Fibroblast of skin of back (primary cell): ENCODE results near the gene CLDN17. TPM values are rescaled to one million over a fixed set of nuclear protein-coding genes. Genes with fewer than 3 reads are reported as not detected.
A peak's percentile ranks its signal among the peaks of the same experiment; 100 is the strongest.

Source experiments
- DNase-seq: peaks from one replicate; pipeline ENCODE4 v3.0.0-alpha.2; 2013
- polyA plus RNA-seq, 2 experiments: library from polyadenylated mRNA; unstranded; fragments of 120-200 nt; gene quantifications; one replicate each; pipeline ENCODE4 v1.2.1, GENCODE V29; 2013; ENCODE audit not compliant: insufficient read length in 2 of 2

CLDN17 gene, protein sequence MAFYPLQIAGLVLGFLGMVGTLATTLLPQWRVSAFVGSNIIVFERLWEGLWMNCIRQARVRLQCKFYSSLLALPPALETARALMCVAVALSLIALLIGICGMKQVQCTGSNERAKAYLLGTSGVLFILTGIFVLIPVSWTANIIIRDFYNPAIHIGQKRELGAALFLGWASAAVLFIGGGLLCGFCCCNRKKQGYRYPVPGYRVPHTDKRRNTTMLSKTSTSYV
- polyA plus RNA-seq (2013, experiment 1 of 2; ENCODE audit: insufficient read length): not detected
- polyA plus RNA-seq (2013, experiment 2 of 2; ENCODE audit: insufficient read length): not detected

DNA sequence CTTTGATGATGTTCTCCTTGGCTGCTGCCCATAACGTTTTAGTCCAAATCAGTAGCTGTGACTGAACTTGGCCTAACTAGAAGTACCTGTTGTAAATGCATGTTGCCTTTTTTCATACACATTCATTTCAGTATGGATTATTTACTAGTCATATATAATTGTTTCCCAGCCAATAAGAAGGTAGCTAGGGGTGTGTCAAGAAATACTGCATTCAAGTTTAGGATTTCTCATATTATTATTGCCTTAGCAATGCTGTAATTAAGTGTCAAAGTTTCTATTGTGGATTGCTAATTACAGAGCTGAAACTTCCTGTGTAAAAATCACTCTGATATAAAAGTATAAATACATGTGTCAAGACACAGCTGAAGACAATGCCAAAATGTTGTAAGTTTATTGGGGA lies at the start of gene CLDN17:
Gene CLDN17, minus strand, starts transcription at position 101 of the 400 bp plus-strand sequence. CDS start 188 bp downstream, outside the sequence.
- no peak for DNase-seq

DNA sequence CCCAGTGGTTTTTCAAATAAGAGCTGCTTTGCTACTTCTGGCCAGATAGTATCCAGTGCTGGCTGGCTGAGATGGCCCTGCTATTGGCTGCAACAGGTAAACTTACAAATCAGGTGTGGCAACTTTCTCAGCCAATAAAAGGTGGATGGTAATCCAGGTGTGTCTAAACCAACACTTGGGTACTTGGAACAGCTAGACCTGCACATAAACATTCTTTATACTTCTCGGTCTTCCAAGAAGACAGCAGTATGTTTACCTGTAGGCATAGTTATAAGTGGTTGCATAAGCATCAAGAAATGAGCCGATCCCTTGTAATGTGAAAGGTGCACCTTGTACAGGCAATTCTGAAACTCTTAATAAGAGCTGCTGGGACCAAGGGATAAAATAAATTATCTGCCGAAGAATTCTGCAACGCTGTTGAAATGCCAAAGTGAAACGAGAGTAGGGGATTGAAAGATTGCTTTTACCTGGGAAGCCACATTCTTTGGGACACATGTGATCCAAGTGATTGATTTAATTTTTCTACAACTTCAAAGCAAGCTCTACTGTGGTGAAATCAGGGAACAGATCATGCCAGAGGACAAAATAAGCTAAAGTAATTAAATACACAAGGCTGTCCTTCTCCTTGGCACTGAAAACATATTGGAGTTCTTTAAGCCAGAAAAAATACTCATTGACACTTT lies 49.6 kb upstream of the CLDN17 start, which contains the start of gene CLDN8:
Gene CLDN8, minus strand, starts transcription at position 57 of the 683 bp plus-strand sequence. CDS start 172 bp downstream, outside the sequence.
- DNase-seq: no peak

DNA sequence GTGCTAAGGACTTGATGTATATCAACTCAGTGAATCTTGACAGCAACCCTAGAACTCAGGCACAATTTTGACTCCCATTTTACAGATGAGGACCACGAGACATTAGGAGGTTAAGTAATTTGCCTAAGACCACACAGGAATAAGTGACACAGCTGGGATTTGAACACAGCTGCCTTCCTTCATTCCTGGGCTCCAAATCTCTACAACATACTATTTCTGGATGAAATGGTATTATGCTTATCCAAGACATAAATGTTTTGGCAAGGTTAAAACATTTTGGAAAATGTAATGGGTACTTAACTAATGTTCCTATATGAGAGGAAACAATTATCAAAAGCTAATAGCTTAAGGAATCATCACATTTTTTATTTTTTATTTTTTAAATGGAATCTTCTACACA lies 44.5 kb upstream of the CLDN17 start:
- DNase-seq: no peak

DNA sequence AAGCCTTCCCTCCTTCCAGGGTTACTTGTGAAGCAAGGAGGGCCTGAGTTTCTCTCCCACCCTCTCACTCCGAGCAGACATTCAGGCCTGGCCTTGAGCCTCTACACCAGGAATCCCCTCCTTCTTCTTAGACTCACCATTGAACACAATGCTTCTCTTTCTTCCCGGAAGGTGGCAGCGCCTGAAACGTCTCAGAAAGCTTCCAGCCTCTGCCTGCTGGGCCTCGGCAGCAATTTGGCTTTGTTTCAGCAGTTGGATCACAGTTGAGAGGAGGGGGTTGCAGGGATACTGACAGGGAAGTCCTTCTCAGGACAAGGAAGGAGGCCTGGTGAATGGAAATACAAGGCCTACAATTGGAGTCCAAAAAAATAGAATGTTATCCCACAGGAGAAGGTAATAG lies 43.0 kb upstream of the CLDN17 start:
- DNase-seq: no peak

DNA sequence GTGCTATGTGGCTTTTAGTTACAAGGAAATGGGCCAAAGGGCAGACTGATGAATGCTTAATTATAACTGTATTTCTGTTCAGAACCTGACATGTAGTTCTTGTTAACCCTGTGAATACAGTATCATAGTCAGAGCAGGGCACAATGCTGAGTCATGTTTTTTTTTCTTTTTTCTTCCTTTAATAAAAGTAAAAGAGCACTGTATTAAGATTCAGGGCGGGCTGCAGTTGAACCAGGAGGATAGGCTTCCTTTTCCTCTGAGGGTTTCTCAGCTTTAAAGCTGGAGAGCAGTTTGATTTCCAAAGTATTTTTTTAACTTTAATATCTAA lies 40.6 kb upstream of the CLDN17 start:
- no peak for DNase-seq

DNA sequence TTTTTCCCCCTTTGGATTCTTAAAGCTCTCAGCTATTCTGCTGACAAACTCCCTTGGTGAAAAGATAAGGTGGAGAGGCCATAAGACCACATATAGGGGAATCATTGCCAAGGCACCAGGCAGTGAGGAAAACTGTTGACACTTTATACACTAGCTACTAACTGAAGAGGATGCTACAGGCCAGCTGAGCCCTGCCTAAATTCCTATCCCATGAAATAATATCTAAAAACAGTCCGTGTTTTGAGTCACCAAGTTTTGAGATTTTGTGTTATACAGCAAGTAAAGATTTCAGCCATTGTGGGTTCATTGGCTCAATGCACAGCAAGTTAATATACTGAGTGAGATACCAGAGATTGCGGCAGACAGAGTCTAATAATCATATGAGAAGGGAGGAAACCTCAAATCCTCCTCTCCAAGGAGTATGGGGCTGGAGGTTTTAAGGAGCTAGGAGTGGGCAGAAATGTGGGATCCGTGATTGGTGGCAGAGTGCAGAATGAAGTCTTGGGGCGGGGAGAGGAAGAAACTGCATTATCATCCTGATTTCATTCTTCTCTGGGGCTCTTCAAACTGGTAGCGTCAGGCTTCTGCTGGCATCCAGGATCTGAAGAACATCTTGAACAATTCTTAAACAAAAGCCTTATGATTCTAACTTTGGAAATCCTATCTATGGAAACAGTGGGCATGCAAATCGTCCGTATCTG lies 40.1 kb upstream of the CLDN17 start:
- peak; percentile 77 for DNase-seq

DNA sequence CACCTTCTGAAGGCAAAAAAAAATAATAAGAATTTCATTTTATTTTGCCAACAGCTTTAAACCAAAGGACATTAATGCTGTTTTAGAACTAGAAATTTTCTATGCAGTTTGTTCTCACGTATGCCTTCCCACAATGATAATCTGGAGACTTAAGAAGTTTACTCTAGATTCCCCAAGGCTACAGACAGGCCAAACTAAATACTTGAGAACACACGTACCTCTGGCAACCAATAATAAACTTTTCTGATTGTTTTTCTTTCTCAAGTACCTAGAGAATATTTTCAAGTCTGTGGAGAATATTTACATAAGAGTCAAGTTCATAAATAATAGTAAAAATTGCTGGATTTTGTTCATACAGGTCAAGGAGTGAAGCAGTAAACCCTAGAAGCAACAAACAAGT lies 33.4 kb upstream of the CLDN17 start:
- no peak for DNase-seq

DNA sequence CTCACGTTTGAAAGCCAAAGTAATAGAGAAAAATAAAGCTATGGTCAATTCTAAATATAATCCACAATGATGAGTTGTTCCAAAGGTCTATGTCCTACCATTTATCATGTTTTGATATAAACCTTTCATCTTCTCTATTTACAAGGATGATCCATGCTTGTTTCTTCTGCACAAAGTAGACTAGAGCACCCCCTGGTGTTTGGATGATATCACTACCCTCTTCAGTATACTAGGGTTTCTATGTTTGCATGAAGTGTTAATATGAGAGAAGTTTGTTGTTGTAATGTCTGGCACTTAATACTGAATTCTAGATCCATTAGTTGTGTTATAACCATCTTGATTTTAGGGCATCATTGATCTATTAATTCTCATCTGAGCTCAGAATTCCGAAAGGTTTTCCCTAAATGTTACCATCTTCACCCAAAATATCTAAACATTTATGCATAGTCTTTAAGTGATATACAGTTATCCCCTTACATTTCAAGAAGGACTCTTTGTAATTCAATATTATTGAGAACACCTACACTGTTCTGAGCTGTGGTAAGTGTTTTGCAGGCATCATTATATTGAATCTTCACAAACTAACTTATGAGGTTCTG lies 28.2 kb upstream of the CLDN17 start:
- peak; percentile 50 for DNase-seq

DNA sequence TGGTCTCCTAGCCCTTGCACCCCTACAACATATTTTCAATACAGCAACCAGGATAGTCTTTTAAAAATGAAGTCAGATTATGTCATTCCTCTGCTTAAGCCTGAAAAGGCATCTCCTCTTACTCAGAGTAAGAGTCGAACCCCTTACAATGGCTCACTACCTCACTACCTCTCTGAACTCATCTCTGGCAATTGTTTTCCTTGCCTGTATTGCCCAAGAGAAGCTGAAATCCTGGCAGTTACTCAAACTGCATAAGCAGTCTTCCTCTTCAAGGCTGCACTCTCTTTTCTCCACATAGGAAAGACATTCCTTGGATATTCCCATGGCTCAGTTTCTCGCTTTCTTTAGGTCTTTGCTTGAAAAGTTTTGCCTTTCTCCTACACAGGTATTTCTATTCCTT lies 26.6 kb upstream of the CLDN17 start:
- no peak for DNase-seq

DNA sequence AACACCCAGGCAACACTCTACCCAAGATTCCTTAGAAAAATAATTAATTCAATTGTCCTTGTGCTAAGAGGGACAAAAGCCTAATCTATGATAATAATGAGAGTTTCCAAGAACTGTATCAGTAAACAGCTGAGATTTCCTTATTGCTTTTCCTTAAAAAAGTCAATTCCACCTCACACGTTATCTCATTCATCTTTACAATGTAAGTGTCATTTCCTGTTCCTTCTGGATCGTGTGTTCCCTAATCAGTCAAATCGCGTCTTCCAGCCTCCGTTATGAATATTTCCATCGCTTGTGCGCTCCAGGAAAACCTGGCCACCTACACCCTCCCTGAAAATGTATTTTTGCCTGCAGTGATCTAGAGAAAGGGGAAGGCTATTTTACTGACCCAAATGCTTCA lies 23.9 kb upstream of the CLDN17 start:
- no peak for DNase-seq

DNA sequence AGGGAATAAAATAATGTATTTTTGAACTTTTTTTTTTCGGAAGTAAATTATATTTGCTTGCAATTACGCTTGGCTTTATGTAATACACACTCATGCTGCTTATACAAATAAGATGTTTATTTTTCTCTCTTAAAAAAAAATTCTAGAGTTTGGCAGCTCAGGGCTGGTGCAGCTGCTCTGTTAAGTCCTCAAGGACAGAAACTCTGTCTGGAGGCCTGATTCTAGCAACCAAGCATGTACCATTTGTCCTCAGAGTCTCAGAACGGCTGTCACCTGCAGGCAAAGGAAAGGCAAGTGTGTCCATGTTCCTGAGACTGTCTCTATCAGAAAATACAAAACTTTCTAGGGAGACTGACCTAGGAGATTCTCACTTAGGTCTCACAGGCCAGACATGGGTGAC lies 23.2 kb upstream of the CLDN17 start:
- DNase-seq: no peak

DNA sequence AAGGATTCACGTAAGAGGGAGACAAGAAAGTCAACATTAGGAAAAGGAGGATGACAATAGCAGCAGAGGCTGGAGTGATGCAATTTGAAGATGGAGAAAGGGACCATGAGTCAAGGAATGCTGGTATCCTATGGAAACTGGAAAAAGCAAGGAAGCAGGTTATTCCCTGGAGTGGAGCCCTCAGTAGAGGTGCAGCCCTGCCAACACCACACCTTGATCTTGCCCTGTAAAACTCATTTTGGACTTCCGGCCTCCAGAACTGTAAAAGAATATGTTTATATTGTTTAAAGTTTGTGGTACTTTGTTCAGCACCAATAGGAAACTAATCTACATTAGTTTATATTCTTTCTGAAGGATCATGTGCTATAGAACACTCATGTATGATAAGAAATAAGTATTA lies 19.6 kb upstream of the CLDN17 start:
- DNase-seq: no peak

DNA sequence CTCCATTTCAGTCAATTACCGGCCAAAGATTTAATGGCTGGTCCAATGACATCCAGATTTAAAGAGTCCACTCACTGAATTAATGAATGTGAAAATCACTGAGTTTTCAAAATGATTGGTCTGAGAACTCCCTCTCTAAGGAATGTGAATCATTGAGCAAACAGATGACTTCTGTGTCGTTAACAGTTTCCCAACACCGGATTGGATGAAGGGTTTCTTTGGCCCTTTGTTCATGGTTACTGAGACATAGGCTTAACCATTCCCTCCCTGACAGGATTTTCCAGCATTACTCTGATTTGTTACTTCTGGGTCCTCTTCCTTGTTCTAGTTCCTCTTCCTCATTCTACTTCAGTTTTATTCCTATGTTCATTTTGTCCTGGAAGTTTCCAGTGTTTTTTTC lies 1.5 kb upstream of the CLDN17 start:
- no peak for DNase-seq

DNA sequence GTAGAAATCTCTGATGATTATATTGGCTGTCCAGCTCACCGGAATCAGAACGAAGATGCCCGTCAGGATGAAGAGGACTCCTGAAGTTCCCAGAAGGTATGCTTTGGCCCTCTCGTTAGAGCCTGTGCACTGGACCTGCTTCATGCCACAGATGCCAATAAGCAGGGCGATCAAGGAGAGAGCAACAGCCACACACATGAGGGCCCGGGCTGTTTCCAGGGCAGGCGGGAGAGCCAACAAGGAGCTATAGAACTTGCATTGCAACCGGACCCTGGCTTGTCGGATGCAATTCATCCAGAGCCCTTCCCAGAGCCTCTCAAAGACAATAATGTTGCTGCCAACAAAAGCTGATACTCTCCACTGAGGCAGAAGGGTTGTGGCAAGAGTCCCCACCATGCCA lies 434 bp downstream of the CLDN17 start:
- no peak for DNase-seq

DNA sequence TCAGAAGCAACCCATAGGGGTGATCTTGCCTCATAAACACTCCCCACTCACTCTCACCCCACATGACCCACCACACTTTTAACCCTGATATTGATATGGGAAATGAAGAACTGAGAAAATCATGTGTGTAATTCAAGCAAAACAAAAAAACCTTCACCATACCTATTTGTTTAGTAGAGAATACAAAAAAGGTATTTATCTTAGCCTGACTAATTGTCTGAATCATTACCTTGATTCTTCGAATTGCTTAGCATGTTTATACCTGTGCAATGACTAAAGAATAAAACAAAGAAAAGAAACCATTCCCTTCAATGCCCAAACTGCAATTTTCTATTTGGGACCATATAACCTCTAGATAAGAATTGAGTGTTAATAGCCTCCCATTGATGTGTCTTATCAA lies 1.8 kb downstream of the CLDN17 start:
- DNase-seq: no peak

DNA sequence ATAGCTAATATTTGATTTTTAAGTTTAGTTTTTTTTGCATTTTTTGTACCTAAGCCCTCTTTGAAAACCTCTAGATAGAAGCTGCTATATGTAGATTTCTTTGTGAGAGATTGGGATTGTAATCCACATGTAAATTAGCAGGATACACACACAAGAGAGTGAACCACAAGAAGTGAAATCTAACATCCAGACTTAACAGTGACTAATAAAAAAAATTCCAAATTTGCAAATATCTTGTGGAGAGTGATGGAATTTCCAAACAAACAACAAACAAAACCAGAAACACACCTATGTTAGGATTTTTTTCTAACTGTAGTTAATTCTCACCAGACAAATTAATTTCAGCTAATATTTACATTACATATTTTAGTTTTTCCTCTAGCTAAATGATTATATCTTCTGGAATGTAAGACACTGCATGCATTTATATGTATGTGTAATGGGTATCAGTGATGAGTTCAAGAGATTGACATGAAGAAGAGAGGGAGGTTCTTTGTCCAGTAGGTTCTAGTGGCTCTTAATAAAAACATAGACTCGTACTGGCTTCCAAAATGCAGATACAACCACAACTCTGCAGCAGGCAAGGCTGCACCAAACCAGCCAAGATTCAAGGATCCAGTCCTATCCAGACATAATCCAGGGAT lies 12.8 kb downstream of the CLDN17 start:
- DNase-seq: peak; percentile 55

DNA sequence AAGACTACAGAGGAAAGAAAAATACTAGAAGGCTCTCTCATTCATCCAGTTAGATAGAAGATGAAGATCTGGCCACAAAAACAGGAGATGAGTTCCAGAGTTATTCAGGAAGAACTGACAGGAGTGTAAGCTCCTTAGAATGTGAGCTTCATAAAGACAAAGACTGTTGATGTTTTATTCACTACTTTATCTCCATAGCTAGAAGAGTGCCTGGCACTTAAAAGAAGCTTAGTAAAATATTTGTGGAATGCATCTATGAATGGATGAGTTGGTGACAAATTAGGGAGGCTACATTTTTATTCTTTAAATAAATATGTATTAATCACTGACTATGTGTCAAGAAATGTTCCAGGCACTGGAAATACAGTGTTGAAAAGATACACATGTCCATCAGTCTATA lies 13.8 kb downstream of the CLDN17 start:
- peak; percentile 62 for DNase-seq

DNA sequence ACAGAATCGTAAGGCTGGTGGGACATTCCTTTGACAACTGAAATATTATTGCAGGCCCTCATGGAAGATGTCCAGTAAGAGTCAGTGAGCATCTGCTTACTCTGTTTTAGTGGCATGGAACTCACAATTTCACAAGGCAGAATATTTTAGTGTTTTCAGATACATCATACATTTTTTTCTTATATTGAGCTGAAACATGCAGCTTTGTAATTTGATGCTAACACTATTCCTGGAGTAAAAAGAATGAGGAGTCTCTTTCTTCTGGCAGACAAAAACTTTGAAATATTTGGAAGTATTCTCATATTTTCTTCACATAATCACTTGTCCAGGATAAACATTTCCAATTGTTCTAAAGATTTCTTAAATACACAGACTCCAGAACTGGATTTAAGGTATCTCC lies 17.7 kb downstream of the CLDN17 start:
- DNase-seq: peak; percentile 54

DNA sequence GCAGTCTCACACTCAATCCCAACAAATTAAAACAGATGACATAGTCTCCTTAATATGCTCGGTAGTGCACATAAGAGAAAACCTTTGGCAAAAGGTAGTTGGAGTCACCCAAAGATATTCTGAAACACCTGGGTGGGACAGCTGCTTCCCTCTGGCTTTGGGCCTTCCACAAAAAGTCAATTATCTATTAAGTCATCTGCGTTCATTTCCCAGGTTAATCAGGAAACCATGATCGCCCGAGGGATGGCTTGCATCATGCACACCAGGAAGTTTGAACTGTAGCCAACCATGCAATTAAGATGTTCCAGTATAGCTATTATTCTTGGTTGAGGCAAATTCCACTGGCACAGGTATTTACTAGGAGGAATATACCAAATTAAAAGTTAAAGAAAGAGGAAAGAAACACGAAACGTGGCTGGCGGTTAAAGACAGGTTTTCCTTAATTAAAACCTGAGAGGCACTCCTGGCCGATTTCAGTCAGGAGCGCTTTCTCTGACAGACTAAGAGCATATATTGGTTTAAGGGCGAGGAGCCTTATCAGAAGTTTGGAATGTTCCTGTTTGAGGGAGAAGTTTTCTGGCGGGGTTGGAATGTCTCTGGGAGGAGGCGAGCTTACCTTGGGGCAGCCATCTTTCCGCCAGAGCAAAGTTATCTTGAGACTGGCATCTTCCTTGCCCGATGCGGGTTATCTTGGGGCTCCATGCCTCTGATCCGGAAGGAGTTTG lies 19.9 kb downstream of the CLDN17 start:
- DNase-seq: no peak

DNA sequence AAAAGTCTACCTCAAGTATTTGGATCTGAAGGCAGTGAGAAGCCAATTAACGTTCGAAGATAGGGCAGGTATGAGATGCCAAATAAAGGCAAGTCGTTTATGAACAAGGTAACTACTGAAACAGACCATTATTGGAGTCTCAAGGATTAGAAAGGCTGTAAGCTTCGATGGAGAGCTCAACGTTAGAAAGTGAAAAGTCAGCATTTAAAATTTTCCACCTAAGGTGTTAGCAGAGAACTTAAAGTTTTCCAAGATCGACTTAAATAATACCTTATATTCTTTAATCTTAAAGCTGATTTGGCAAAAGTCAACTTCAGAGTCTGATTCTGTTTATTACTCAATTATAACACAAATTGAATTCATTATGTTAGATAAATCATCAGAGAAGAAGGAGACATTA lies 28.1 kb downstream of the CLDN17 start:
- DNase-seq: no peak

DNA sequence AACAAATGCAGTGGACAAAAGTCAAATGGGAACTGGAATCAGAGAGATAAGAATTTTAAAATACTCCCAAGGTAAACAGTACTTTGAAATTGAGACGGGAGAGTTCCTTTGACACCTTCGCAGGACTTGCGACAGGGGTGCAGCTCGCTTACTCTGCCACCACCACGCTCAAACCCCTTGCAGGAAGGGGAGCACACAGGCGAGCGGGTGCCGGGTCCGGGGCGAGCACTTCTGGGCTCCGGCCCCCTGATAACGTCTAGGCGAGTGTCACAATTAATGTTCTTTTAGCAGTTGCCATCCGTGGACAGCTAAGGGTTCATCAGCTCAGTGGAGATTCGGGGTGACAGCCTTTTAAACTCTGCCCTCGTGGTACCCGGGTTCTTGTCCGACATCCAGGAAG lies 37.4 kb downstream of the CLDN17 start:
- no peak for DNase-seq

DNA sequence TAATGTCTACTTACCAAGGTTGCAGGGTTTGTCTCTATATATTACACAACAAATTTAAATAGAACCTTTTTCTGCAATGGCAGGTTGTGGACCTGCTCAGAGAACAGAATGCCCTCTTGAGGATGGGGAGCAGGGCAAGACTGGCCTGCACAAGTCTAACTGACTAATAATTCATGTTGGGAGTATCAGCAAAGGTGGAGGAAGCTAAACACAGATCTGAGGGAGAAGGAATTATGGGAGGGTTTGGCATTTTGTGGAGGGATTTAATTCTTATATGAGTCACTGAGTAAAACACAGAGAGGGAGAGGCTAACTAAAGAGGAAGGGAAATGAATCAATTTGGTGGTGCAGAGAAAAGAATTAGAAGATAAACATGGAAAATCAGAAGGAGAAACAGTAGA lies 40.0 kb downstream of the CLDN17 start:
- DNase-seq: peak; percentile 6
